Measurements from ENCODE around the gene SON.
"Not testable (repeated sequence)": the region's sequence is repeated elsewhere in the genome, so short reads cannot be mapped to it uniquely, and the experiment has no call there.

Gene SON, protein sequence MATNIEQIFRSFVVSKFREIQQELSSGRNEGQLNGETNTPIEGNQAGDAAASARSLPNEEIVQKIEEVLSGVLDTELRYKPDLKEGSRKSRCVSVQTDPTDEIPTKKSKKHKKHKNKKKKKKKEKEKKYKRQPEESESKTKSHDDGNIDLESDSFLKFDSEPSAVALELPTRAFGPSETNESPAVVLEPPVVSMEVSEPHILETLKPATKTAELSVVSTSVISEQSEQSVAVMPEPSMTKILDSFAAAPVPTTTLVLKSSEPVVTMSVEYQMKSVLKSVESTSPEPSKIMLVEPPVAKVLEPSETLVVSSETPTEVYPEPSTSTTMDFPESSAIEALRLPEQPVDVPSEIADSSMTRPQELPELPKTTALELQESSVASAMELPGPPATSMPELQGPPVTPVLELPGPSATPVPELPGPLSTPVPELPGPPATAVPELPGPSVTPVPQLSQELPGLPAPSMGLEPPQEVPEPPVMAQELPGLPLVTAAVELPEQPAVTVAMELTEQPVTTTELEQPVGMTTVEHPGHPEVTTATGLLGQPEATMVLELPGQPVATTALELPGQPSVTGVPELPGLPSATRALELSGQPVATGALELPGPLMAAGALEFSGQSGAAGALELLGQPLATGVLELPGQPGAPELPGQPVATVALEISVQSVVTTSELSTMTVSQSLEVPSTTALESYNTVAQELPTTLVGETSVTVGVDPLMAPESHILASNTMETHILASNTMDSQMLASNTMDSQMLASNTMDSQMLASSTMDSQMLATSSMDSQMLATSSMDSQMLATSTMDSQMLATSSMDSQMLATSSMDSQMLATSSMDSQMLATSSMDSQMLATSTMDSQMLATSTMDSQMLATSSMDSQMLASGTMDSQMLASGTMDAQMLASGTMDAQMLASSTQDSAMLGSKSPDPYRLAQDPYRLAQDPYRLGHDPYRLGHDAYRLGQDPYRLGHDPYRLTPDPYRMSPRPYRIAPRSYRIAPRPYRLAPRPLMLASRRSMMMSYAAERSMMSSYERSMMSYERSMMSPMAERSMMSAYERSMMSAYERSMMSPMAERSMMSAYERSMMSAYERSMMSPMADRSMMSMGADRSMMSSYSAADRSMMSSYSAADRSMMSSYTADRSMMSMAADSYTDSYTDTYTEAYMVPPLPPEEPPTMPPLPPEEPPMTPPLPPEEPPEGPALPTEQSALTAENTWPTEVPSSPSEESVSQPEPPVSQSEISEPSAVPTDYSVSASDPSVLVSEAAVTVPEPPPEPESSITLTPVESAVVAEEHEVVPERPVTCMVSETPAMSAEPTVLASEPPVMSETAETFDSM (N-terminal part only)

DNA sequence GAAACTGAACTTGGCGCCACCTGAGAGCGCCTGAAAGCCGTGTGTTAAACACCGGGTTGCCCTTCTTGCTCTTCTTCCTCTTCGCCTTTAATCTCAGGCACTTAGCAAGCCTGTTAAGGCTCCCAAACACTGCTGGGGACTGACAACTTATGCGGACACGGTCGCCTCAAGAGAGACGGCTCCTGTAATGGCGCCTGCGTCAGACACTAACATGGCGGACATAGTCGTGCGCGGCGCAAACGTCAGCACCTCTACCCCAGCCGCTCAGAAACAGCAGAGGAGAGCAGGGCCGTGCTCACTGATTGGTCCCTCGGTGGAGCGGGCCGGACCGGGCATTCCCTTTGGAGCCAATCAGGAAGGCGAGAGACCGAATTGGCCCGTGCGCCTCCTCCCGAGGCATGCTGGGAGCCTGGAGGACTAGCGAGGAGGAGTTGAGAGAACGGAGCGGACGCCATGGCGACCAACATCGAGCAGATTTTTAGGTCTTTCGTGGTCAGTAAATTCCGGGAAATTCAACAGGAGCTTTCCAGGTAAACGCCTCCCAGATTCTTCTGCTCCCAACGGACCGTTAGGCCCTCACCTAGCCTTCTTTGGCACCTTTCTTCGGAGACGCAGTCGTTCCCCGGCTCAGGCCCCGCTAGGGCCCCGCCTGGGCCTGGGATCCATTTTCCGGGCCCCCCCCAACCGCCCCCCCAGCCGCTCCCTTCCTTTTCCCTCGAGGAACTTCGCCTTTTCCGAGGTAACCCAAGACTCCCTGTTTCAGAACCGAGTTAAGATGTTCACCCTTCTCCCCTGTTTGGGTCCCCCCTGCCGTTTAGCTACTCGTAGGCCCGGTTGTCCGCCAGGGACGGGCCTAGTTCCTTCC, at the start of gene SON:
Gene SON (plus strand): TSS at position 399 of the 865 bp plus-strand sequence. CDS start 55 bp downstream, at position 454.
- peak; percentile 97 to 99 for DNase-seq

DNA sequence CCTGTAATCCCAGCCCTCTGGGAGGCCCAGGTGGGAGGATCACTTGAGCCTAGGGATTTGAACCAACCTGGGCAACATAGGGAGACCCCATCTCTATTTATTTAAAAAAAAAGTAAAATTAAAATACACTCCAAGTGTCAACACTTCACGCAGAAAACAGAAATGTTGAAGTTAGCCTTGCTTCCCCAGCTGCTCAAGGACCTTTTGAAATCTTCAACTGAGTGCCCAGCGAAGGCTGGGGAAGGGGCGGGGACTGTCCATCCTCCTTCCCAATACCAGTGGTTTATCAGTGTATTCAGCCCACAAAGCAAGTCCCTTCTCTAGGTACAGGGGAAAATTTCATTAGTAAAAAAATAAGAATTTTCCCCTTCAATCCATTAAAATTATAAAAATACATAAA, 49.1 kb upstream of the SON start:
- DNase-seq, result peak; percentile 24 to 32

DNA sequence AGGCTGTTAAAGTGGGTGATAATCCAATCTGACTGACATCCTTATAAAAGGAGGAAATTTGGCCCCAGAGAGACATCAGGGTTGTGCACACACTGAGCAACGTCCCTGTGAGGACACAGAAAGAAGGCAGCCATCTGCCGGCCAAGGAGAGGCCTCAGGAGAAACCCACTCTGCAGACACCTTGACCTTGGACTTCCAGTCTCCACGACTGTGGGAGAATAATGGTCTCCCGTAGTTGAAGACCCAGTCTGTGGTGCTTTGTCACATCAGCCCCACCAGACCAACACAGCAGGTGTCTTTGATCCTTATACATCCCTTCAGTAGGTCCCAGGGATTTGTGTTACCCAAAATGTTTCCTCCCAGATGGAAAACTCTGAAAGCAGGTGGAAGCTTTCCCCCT, 47.1 kb upstream of the SON start:
- no peak for DNase-seq

DNA sequence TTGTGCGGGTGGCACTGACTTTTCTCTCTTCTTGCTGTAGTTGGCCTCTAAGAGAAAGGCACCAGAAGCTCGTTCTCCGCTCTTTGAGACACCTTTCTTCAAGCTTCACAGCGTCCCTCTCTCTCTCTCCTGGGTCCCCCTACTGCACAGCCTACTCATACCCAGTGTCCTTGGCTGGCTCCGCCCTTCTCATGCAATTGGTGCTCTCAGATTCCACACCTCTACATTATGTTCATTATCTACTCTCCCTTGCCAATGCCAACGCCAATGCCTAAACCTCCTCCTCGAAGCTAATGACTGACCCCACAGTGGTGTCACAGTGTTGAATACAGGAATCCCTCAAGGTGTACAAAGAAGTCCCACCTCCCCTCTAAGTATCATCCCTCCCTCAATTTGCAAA, 46.5 kb upstream of the SON start:
- no peak for DNase-seq

DNA sequence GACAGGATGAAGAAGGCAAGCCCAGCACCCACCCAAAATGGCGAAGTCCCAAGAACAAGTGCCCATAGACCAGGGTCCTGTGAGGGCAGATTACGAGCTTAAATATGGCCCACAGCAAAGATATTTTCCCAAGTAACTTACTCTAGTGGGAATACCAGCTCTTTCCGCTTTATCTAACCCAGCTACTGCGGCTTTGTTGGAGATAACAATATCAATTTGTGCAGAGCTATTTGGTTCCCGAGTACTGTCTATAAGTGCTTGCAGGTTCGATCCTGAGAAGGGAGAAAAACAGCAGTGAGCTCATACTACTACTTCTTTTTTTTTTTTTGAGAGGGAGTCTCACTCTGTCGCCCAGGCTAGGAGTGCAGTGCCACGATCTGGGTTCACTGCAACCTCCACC, 37.0 kb upstream of the SON start:
- no peak for DNase-seq

DNA sequence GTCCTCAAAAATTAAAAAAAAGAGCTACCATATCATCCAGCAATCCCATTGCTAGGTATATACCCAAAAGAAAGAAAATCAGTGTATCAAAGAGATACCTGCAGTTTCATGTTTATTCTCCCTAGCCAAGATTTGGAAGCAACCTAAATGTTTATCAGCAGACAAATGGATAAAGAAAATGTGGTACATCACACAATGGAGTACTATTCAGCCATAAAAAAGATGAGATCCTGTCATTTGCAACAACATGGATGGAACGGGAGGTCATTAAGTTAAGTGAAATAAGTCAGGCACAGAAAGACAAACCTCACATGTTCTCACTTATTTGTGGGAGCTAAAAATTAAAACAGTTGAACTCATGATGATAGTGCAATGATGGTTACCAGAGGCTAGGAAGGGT, 35.8 kb upstream of the SON start:
- DNase-seq, result not testable (repeated sequence)

DNA sequence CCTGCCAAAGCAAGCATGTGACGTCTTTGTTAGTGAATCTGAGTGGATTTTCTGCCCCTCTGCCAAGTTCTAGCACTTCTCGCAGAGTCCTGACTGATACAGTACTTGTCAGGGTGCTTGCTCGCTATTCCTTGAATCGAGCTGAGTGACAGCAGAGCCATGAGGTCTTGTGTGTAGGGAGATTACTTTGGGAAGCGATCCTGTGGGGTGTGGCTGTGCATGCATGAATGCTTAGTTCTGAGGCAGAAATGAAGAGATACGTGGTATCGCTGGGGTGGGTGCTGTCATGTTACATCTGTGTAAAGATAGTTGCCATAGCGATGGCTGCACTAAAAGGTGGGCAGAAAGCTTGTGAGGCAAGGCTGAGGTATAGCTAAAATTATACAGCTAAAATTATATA, 32.0 kb upstream of the SON start:
- DNase-seq, result no peak

DNA sequence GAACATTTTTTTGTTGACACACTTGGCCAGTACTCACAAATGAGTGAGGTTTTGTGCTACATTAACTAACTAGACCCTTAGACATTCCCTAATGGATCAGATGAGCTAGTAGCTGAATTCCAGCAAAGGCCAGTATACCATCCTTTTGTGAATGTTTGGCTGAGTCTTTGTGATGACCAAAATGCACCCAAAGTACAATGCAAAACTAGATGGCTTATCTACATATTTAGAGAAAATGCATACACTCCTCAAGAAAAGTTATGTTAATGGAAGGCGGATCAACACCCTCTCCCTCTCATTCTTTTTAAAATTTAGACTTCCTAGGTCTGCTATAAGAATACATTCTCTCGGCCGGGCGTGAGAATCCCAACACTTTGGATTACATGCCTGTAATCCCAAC, 31.2 kb upstream of the SON start:
- no peak for DNase-seq

DNA sequence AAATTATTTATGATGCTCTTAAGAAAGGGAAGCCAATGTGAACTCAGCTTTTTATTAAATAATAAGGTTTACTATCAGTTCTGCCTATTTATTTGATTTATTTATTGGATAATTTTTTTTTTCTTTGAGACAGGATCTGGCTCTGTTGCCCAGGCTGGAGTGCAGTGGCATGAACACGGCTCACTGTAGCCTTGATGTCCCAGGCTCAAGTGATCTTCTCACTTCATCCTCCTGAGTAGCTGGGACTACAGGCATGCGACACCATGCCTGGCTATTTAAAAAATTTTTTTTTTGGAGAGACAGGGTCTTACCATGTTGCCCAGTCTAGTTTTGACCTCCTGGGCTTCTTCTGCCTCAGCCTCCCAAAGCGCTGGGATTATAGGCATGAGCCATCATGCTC, 30.4 kb upstream of the SON start:
- no peak for DNase-seq

DNA sequence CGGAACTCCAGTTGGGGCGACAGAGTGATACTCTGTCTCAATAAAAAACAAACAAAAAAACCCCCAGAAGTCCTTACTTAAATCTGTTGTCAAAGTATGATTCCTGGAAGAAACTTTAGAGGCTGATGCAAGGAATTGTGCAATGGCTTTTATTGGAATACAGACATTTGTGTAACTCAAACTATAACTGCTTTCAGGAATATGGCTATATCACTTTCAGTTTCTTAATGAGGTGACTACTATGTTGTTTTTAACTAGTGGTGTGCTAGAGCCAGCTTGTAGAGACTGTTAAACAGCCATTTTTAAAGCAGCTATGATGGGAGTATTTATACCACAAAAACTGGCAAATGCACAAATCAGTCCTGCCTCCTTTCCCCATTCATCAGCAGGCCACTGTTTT, 28.6 kb upstream of the SON start:
- peak; percentile 16 to 24 for DNase-seq

DNA sequence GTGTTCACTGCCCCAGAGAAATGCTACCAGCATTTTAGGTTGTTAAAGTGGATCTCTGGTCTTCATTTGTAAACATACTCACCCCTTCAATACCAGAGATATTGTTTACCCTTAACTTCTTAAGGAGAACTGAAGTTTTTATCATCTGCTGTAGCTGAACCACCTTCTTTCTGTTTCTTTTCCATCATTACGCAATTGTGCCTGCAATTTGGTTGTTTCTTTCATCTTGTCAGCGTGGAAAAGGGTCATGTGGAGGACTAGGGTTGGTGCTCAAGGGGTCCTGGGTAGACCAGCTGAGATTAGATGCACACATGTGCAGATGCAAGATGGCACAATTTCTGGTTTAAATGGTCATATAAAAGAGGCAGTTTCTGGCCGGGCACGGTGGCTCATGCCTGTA, 23.9 kb upstream of the SON start:
- no peak for DNase-seq

DNA sequence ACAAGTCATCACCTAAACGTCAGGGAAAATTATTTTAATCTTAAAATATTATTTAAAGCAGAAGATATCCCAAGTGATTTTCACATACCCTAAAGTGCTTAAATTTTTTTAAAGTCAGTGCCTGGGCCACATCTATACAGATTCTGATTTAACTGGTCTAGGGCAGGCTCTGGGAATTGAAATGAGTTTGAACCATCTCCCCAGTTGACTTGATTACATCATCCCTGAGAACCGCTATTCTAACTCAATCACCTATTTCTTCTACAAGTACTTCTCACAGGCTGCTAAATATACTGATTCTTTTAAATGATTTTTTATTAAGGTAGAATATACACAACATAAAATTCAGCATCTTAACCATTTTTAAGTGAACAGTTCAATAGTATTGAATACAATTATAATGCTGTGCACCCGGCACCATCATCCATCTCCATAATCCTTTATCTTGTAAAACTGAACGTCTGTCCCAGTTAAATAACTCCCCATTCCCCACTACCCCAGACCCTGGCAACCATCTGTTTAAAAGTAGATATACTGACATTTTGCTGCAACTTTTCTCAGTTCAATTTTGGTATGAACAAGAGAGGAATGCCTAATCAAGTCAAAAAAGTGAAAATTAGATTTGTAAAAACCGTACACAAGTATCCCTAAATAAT, 20.4 kb upstream of the SON start:
- DNase-seq, result no peak

DNA sequence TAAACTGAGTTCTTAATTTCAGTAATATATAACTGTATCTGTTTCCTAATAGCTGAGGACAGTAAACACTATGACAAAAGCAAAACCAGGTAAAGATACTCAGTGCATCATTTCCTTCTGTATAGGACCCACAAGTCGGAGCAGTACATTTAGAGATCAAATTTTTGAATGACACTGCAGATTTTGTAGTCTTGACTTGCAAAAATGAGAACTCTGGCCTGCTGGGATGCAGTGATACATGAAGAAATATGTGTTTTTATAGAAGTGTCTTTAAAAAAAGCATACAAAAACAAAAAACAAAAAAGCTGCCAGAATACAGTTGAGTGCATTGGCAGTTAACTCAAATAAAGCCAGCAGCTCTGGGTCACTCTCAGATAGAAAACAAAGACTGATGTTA, 19.9 kb upstream of the SON start:
- no peak for DNase-seq

DNA sequence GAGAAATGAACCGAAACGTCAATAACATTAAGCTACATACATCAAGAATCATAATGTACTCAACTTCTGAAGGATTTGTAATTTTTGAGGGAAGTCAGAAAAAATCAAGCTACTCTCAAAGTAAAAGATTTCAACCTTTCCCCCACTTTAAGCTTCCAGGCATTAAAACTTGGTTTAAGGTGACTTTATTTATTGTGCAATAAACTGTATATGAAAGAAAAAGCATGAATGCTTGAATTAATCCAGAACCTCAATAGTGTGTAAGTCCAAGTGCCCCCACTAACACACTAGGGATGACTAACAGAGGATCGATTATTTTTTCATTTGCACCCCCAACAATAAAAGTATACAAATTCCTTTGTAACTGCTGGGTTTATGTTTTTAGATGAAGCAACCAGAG, 11.8 kb upstream of the SON start:
- no peak for DNase-seq

DNA sequence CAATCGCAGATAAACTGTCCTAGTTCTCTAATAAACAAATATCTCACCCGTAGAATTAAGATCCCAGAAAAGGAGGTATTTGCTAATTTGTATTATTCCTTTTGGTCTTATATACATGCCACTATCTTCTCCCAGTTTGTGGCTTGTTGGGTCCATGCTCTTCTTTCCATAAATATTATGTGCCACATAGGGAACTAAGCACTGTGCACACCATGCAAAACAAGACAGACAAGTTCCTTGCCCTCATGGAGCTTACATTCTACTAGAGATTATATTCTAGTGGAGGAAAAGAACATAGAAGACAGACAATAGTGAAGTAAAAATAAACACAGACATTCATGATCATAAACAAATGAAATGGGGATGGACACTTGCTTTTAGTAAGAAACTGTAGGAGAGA, 5.6 kb upstream of the SON start:
- no peak for DNase-seq

DNA sequence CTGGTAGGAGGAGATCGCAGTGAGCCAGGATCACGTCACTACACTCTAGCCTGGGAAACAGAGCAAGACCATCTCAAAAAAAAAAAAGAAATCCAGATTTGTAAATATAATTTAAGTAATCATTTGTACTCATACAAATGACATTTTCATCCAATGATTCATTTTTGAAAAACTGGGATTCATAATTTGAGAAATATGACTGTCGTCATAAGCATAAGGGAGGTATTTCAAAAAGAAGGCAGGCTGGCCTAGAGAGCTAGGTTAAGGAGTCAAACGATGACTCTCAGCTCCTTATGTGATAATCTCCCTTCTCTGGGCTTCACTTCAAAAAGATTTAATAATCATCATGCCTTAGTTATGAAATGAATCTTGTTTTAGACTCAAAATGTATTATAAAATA, 3.2 kb upstream of the SON start:
- no peak for DNase-seq

DNA sequence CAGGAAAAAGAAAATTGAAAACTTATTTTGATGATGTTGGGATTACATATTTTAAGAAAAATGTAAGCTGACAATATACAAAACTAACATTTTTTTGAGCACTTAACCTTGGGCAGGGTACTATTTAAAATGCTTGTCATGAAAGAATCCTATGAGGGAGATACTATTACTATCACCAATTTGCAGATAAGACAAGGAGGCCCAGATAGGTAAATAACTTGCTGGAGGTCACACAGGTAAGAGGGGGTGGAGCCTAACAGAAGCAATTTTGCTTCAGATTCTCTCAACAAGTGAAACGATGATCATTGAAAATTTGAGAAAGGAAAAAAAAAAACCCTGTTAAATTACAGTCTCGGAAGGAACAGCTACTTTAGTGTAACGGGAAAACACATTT, 2.1 kb upstream of the SON start:
- no peak for DNase-seq

DNA sequence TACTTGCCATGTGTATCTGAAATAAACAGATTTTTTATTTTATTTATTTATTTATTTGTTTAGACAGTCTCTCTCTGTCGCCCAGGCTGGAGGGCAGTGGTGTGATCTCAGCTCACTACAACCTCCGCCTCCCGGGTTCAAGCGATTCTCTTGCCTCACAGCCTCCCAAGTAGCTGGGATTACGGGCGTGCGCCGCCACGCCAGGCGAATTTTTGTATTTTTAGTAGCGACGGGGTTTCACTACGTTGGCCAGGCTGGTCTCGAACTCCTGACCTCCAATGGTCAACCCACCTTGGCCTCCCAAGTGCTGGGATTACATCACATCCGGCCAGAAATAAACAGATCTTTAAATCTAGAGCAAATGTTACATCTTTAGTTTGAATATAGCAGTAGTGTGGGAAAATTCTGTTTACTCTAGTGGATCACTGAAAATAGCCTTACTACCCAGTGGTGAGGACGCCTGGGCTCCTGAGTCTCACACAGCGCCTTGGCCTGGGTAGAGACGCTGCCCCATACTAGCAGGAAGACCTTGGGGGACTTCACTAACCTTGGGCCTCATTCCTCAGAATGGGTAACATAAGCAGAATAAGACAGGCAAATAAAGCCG, 1.6 kb upstream of the SON start:
- DNase-seq, result peak; percentile 8 to 21

DNA sequence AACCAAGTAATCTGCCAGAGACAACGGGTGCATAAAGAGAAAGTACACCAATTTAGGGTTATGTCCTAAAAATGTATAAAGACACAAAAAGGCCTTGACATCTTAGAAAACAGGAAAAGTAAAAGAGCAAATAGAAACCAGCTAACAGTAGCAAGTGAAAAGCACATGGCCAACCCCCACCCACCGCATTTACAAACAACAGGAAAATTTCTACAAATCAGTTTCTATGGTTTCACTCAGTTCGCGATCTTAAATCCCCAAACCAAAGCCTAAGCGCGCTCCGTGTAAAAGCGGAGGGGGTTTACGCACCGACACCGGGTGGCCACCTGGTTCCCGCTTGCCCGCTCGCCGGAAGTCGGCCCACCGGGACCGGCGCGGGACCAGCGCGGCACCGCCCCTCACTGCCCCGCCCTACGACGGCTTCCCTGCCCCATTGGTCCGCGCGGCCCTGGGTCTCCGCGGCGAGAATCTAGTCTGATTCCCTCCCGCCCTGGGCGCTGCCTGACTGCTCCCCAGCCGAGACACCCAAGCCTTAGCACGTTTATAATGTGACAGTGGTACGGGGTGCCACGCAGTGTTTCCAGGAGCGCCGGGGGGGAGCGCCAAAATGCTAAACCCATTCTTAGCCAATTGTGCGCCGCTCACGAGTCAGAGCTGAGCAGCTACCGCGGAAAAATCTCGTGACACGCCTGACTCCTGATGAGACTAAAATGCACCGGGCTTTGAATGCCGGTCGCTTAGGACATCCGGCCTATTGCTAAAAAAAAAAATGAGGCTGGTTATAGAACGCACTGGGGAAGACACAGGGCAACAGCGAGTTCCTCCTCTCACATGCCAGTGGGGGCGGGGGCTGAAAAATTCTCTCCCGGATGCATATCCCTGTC, 840 bp upstream of the SON start, which contains the start of gene GART:
Gene GART (minus strand): TSS at position 362 of the 884 bp plus-strand sequence. CDS start 2,802 bp downstream, outside the sequence.
- DNase-seq, result peak; percentile 72 to 75
